ENCODE results near the gene PLEKHG2.
A peak's percentile ranks its signal among the peaks of the same experiment; 100 is the strongest.

Gene PLEKHG2

GRCh38 chr19:39427707-39428106 lies 15.2 kb downstream of the PLEKHG2 start:
- Histone ChIP-seq H3K4me3 (ENCODE audit: low read depth, low read length) (no peak overlapping the region), H3K36me3 (ENCODE audit: control insufficient read depth, insufficient read depth, low read length) (peaks cover 36% of the 10 kb centered on the region), H3K27me3 (ENCODE audit: control insufficient read depth, insufficient read depth, low read length) (no peaks in the 10 kb centered on the region), H3K27ac (ENCODE audit: low read depth, low read length) (peak overlapping the region; percentile 81), H3K9me3 (ENCODE audit: control insufficient read depth, insufficient read depth, low read depth, low read length) (no peaks in the 10 kb centered on the region), H3K9ac (ENCODE audit: low read length) (peak overlapping the region; percentile 17), H3K4me1 (ENCODE audit: control insufficient read depth, insufficient read depth, low read length) (peaks cover 30% of the 10 kb centered on the region)

- Histone ChIP-seq H3K4me1 (ENCODE audit: control insufficient read depth, insufficient read depth, low read length) (peaks cover 30% of the 10 kb centered on the region), H3K4me3 (ENCODE audit: low read depth, low read length) (peak overlapping the region; percentile 41), H3K27ac (ENCODE audit: low read depth, low read length) (peak overlapping the region; percentile 81), H3K27me3 (ENCODE audit: control insufficient read depth, insufficient read depth, low read length) (no peaks in the 10 kb centered on the region), H3K9me3 (ENCODE audit: control insufficient read depth, insufficient read depth, low read depth, low read length) (no peaks in the 10 kb centered on the region), H3K36me3 (ENCODE audit: control insufficient read depth, insufficient read depth, low read length) (peaks cover 36% of the 10 kb centered on the region), H3K9ac (ENCODE audit: low read length) (peak overlapping the region; percentile 79)
Measured at GRCh38 chr19:39428283-39429112, 16.0 kb downstream of the PLEKHG2 start.

GRCh38 chr19:39430675-39431593 lies 18.5 kb downstream of the PLEKHG2 start:
- H3K36me3 ChIP-seq (ENCODE audit: control insufficient read depth, insufficient read depth, low read length): peaks cover 35% of the 10 kb centered on the region
- H3K9me3 ChIP-seq (ENCODE audit: control insufficient read depth, insufficient read depth, low read depth, low read length): no peaks in the 10 kb centered on the region
- H3K9ac ChIP-seq (ENCODE audit: low read length): peak overlapping the region; percentile 47
- peak overlapping the region; percentile 36; the same call in 1 of the 2 replicates for H3K27ac ChIP-seq (ENCODE audit: low read depth, low read length)
- no peaks in the 10 kb centered on the region for H3K27me3 ChIP-seq (ENCODE audit: control insufficient read depth, insufficient read depth, low read length)
- peaks cover 38% of the 10 kb centered on the region for H3K4me1 ChIP-seq (ENCODE audit: control insufficient read depth, insufficient read depth, low read length)
- peak overlapping the region; percentile 19; the same call in 1 of the 2 replicates for H3K4me3 ChIP-seq (ENCODE audit: low read depth, low read length)

GRCh38 chr19:39432677-39433025 lies 20.2 kb downstream of the PLEKHG2 start:
- Histone ChIP-seq H3K36me3 (ENCODE audit: control insufficient read depth, insufficient read depth, low read length) (peaks cover 34% of the 10 kb centered on the region), H3K4me1 (ENCODE audit: control insufficient read depth, insufficient read depth, low read length) (peaks cover 36% of the 10 kb centered on the region), H3K4me3 (ENCODE audit: low read depth, low read length) (no peak overlapping the region), H3K27me3 (ENCODE audit: control insufficient read depth, insufficient read depth, low read length) (no peaks in the 10 kb centered on the region), H3K9ac (ENCODE audit: low read length) (no peak overlapping the region), H3K27ac (ENCODE audit: low read depth, low read length) (no peak overlapping the region), H3K9me3 (ENCODE audit: control insufficient read depth, insufficient read depth, low read depth, low read length) (no peaks in the 10 kb centered on the region)

GRCh38 chr19:39433480-39434079 lies 21.1 kb downstream of the PLEKHG2 start:
- no peak overlapping the region; the same call in 1 of the 2 replicates for H3K4me3 ChIP-seq (ENCODE audit: low read depth, low read length)
- H3K4me1 ChIP-seq (ENCODE audit: control insufficient read depth, insufficient read depth, low read length): peaks cover 31% of the 10 kb centered on the region
- no peaks in the 10 kb centered on the region for H3K27me3 ChIP-seq (ENCODE audit: control insufficient read depth, insufficient read depth, low read length)
- no peaks in the 10 kb centered on the region for H3K9me3 ChIP-seq (ENCODE audit: control insufficient read depth, insufficient read depth, low read depth, low read length)
- H3K36me3 ChIP-seq (ENCODE audit: control insufficient read depth, insufficient read depth, low read length): peaks cover 34% of the 10 kb centered on the region
- peak overlapping the region; percentile 10 for H3K9ac ChIP-seq (ENCODE audit: low read length)
- no peak overlapping the region for H3K27ac ChIP-seq (ENCODE audit: low read depth, low read length)

- H3K4me3 ChIP-seq (ENCODE audit: low read depth, low read length): peak overlapping the region; percentile 99
- H3K9ac ChIP-seq (ENCODE audit: low read length): peak overlapping the region; percentile 100
- peak overlapping the region; percentile 97 for H3K27ac ChIP-seq (ENCODE audit: low read depth, low read length)
- no peaks in the 10 kb centered on the region for H3K27me3 ChIP-seq (ENCODE audit: control insufficient read depth, insufficient read depth, low read length)
- H3K9me3 ChIP-seq (ENCODE audit: control insufficient read depth, insufficient read depth, low read depth, low read length): no peaks in the 10 kb centered on the region
- H3K36me3 ChIP-seq (ENCODE audit: control insufficient read depth, insufficient read depth, low read length): peaks cover 34% of the 10 kb centered on the region
- H3K4me1 ChIP-seq (ENCODE audit: control insufficient read depth, insufficient read depth, low read length): peaks cover 24% of the 10 kb centered on the region
Measured at GRCh38 chr19:39434123-39435076, 21.9 kb downstream of the PLEKHG2 start.

GRCh38 chr19:39435499-39436349 lies 23.3 kb downstream of the PLEKHG2 start, which contains the start of gene RPS16:
RPS16 (minus strand) TSS chr19:39435949; CDS start chr19:39435895, 54 bp downstream.
- H3K9ac ChIP-seq (ENCODE audit: low read length): peak within 1 kb of the TSS; percentile 100
- H3K27me3 ChIP-seq (ENCODE audit: control insufficient read depth, insufficient read depth, low read length): no peaks in the 10 kb centered on the region
- H3K4me3 ChIP-seq (ENCODE audit: low read depth, low read length): peak within 1 kb of the TSS; percentile 99
- peaks cover 19% of the 10 kb centered on the region for H3K4me1 ChIP-seq (ENCODE audit: control insufficient read depth, insufficient read depth, low read length)
- H3K9me3 ChIP-seq (ENCODE audit: control insufficient read depth, insufficient read depth, low read depth, low read length): no peaks in the 10 kb centered on the region
- H3K36me3 ChIP-seq (ENCODE audit: control insufficient read depth, insufficient read depth, low read length): peaks cover 34% of the 10 kb centered on the region
- peak within 1 kb of the TSS; percentile 97 for H3K27ac ChIP-seq (ENCODE audit: low read depth, low read length)

- peak overlapping the region; percentile 99 for H3K4me3 ChIP-seq (ENCODE audit: low read depth, low read length)
- peaks cover 13% of the 10 kb centered on the region; the same call in 1 of the 2 replicates for H3K4me1 ChIP-seq (ENCODE audit: control insufficient read depth, insufficient read depth, low read length)
- H3K27ac ChIP-seq (ENCODE audit: low read depth, low read length): peak overlapping the region; percentile 78; the same call in 1 of the 2 replicates
- H3K9ac ChIP-seq (ENCODE audit: low read length): peak overlapping the region; percentile 84
- H3K27me3 ChIP-seq (ENCODE audit: control insufficient read depth, insufficient read depth, low read length): no peaks in the 10 kb centered on the region
- H3K9me3 ChIP-seq (ENCODE audit: control insufficient read depth, insufficient read depth, low read depth, low read length): no peaks in the 10 kb centered on the region
- peaks cover 34% of the 10 kb centered on the region for H3K36me3 ChIP-seq (ENCODE audit: control insufficient read depth, insufficient read depth, low read length)
Measured at GRCh38 chr19:39436350-39436716, 23.9 kb downstream of the PLEKHG2 start.

GRCh38 chr19:39438270-39438934 lies 25.9 kb downstream of the PLEKHG2 start:
- H3K9ac ChIP-seq (ENCODE audit: low read length): no peak overlapping the region
- no peaks in the 10 kb centered on the region for H3K9me3 ChIP-seq (ENCODE audit: control insufficient read depth, insufficient read depth, low read depth, low read length)
- peaks cover 23% of the 10 kb centered on the region for H3K36me3 ChIP-seq (ENCODE audit: control insufficient read depth, insufficient read depth, low read length)
- no peaks in the 10 kb centered on the region for H3K27me3 ChIP-seq (ENCODE audit: control insufficient read depth, insufficient read depth, low read length)
- H3K4me1 ChIP-seq (ENCODE audit: control insufficient read depth, insufficient read depth, low read length): peaks cover 13% of the 10 kb centered on the region; the same call in 1 of the 2 replicates
- H3K27ac ChIP-seq (ENCODE audit: low read depth, low read length): no peak overlapping the region
- no peak overlapping the region for H3K4me3 ChIP-seq (ENCODE audit: low read depth, low read length)

All from HUES6 (cell line).